Immature natural killer cell (primary cell): Measurements from ENCODE around the gene FHAD1. TPM values are rescaled to one million over a fixed set of nuclear protein-coding genes. Genes with fewer than 3 reads are reported as not detected.
"Not testable (repeated sequence)": the region's sequence is repeated elsewhere in the genome, so short reads cannot be mapped to it uniquely, and the experiment has no call there.

ENCODE experiments used
- DNase-seq, 3 donors: peaks; one replicate each; pipeline ENCODE4 v3.0.0; 2022; ENCODE audit warnings: mixed read lengths in 1 of 3
- H3K27ac Mint-ChIP-seq, 6 donors: one replicate each; pipeline ENCODE4 v1.8.0; 2020; ENCODE audit warnings: mixed read lengths in 6 of 6, mild to moderate bottlenecking in 5 of 6, inconsistent platforms in 4 of 6, moderate library complexity in 3 of 6
- H3K27me3 Mint-ChIP-seq, 3 donors: one replicate each; pipeline ENCODE4 v1.8.0; 2020 to 2021; ENCODE audit warnings: low read depth in 3 of 3, mild to moderate bottlenecking in 3 of 3, mixed read lengths in 3 of 3, moderate library complexity in 3 of 3, inconsistent platforms in 1 of 3
- H3K36me3 Mint-ChIP-seq, 3 donors: one replicate each; pipeline ENCODE4 v1.8.0; 2020; ENCODE audit warnings: mixed read lengths in 3 of 3, inconsistent platforms in 2 of 3, mild to moderate bottlenecking in 2 of 3
- H3K4me1 Mint-ChIP-seq, 2 donors: one replicate each; pipeline ENCODE4 v1.8.0; 2020; ENCODE audit warnings: inconsistent platforms in 2 of 2, mild to moderate bottlenecking in 2 of 2, mixed read lengths in 2 of 2, moderate library complexity in 1 of 2
- H3K4me3 Mint-ChIP-seq, 5 donors: one replicate each; pipeline ENCODE4 v1.8.0; 2020; ENCODE audit warnings: mild to moderate bottlenecking in 5 of 5, mixed read lengths in 5 of 5, inconsistent platforms in 3 of 5, moderate library complexity in 3 of 5
- H3K9me3 Mint-ChIP-seq, 6 donors: one replicate each; pipeline ENCODE4 v1.8.0; 2020; ENCODE audit warnings: mild to moderate bottlenecking in 6 of 6, mixed read lengths in 6 of 6, inconsistent platforms in 4 of 6, moderate library complexity in 3 of 6
- polyA plus RNA-seq, 3 donors: library from polyadenylated mRNA; unstranded; fragments of 300-500 nt; fragmentation: Illumina TruSeq; gene quantifications; one replicate each; pipeline ENCODE4 v1.2.3, GENCODE V29; 2021

FHAD1 gene
- polyA plus RNA-seq, 3 donors from 2014 or later: 0.28 TPM; not detected in 2

- Mint-ChIP-seq H3K4me1 (peaks cover 2 to 7% of the 10 kb centered on the region in 2 donors), H3K27me3 (peaks cover 2 to 4% (median 4%) of the 10 kb centered on the region in 3 donors), H3K4me3 (no peak overlapping the region), H3K36me3 (no peaks in the 10 kb centered on the region), H3K9me3 (no peaks in the 10 kb centered on the region), H3K27ac (peak overlapping the region in 1 of 6 donors; percentile 57)
- DNase-seq: peak; percentile 39 to 61 (median 55)
These were observed 57.9 kb downstream of the FHAD1 start for GRCh38 chr1:15304708-15305467.

GRCh38 chr1:15305468-15305770, 58.4 kb downstream of the FHAD1 start:
- H3K4me1 Mint-ChIP-seq: peaks cover 2 to 7% of the 10 kb centered on the region in 2 donors
- no peak for DNase-seq
- H3K4me3 Mint-ChIP-seq: no peak overlapping the region
- peaks cover 2 to 4% (median 4%) of the 10 kb centered on the region in 3 donors for H3K27me3 Mint-ChIP-seq
- H3K27ac Mint-ChIP-seq: no peak overlapping the region
- H3K9me3 Mint-ChIP-seq: no peaks in the 10 kb centered on the region
- no peaks in the 10 kb centered on the region for H3K36me3 Mint-ChIP-seq

- H3K27me3 Mint-ChIP-seq, H3K27ac Mint-ChIP-seq, H3K36me3 Mint-ChIP-seq, H3K4me3 Mint-ChIP-seq, H3K4me1 Mint-ChIP-seq, DNase-seq, H3K9me3 Mint-ChIP-seq: not testable (repeated sequence)
These were observed 59.3 kb downstream of the FHAD1 start for GRCh38 chr1:15306352-15306751.

- H3K27me3 Mint-ChIP-seq: peaks cover 2 to 4% (median 4%) of the 10 kb centered on the region in 3 donors
These were observed 61.1 kb downstream of the FHAD1 start for GRCh38 chr1:15308135-15308534.

GRCh38 chr1:15308621-15309027, 61.6 kb downstream of the FHAD1 start:
- Mint-ChIP-seq H3K4me3 (no peak overlapping the region), H3K27ac (no peak overlapping the region), H3K4me1 (peaks cover 4 to 7% of the 10 kb centered on the region in 2 donors), H3K27me3 (peaks cover 2 to 4% (median 4%) of the 10 kb centered on the region in 3 donors), H3K9me3 (no peaks in the 10 kb centered on the region), H3K36me3 (no peaks in the 10 kb centered on the region)
- DNase-seq: no peak

More at GRCh38 chr1:15308135-15308534, 61.1 kb downstream of the FHAD1 start:
- no peaks in the 10 kb centered on the region for H3K9me3 Mint-ChIP-seq
- no peak overlapping the region for H3K4me3 Mint-ChIP-seq
- H3K4me1 Mint-ChIP-seq: peaks cover 2 to 7% of the 10 kb centered on the region in 2 donors
- DNase-seq: no peak
- no peak overlapping the region for H3K27ac Mint-ChIP-seq
- no peaks in the 10 kb centered on the region for H3K36me3 Mint-ChIP-seq

- no peaks in the 10 kb centered on the region for H3K9me3 Mint-ChIP-seq
- DNase-seq: no peak
- H3K36me3 Mint-ChIP-seq: no peaks in the 10 kb centered on the region
- H3K4me1 Mint-ChIP-seq: peaks cover 10 to 11% of the 10 kb centered on the region in 2 donors
- peaks cover 2 to 4% (median 3%) of the 10 kb centered on the region in 3 donors for H3K27me3 Mint-ChIP-seq
- H3K27ac Mint-ChIP-seq: no peak overlapping the region
- no peak overlapping the region for H3K4me3 Mint-ChIP-seq
These were observed 62.7 kb downstream of the FHAD1 start for GRCh38 chr1:15309687-15310086.

- Mint-ChIP-seq H3K36me3 (no peaks in the 10 kb centered on the region), H3K27me3 (peaks cover 0 to 2% (median 2%) of the 10 kb centered on the region in 3 donors), H3K9me3 (no peaks in the 10 kb centered on the region), H3K27ac (peak overlapping the region in 1 of 6 donors; percentile 34), H3K4me3 (no peak overlapping the region), H3K4me1 (peaks cover 9 to 12% of the 10 kb centered on the region in 2 donors)
- DNase-seq: no peak
These were observed 63.5 kb downstream of the FHAD1 start for GRCh38 chr1:15310544-15310943.

GRCh38 chr1:15311122-15311822, 64.2 kb downstream of the FHAD1 start:
- H3K4me1 Mint-ChIP-seq: peaks cover 9 to 12% of the 10 kb centered on the region in 2 donors
- peaks cover 0 to 2% (median 0%) of the 10 kb centered on the region in 3 donors for H3K27me3 Mint-ChIP-seq

GRCh38 chr1:15311880-15312279, 64.9 kb downstream of the FHAD1 start:
- Mint-ChIP-seq H3K9me3 (no peaks in the 10 kb centered on the region), H3K27me3 (peaks cover 0 to 2% (median 0%) of the 10 kb centered on the region in 3 donors), H3K4me1 (peaks cover 9 to 12% of the 10 kb centered on the region in 2 donors), H3K36me3 (no peaks in the 10 kb centered on the region), H3K27ac (no peak overlapping the region), H3K4me3 (no peak overlapping the region)
- no peak for DNase-seq

More at GRCh38 chr1:15311122-15311822, 64.2 kb downstream of the FHAD1 start:
- no peaks in the 10 kb centered on the region for H3K36me3 Mint-ChIP-seq
- H3K9me3 Mint-ChIP-seq: no peaks in the 10 kb centered on the region
- no peak overlapping the region for H3K27ac Mint-ChIP-seq
- no peak overlapping the region for H3K4me3 Mint-ChIP-seq
- no peak for DNase-seq

- H3K27me3 Mint-ChIP-seq: peaks cover 0 to 2% (median 0%) of the 10 kb centered on the region in 3 donors
- no peaks in the 10 kb centered on the region for H3K9me3 Mint-ChIP-seq
- DNase-seq: no peak
- H3K36me3 Mint-ChIP-seq: no peaks in the 10 kb centered on the region
- no peak overlapping the region for H3K4me3 Mint-ChIP-seq
- H3K4me1 Mint-ChIP-seq: peaks cover 9 to 12% of the 10 kb centered on the region in 2 donors
- H3K27ac Mint-ChIP-seq: peak overlapping the region in 1 of 6 donors; percentile 70
These were observed 65.8 kb downstream of the FHAD1 start for GRCh38 chr1:15312626-15313411.

- Mint-ChIP-seq H3K9me3 (no peaks in the 10 kb centered on the region), H3K36me3 (no peaks in the 10 kb centered on the region), H3K27ac (no peak overlapping the region), H3K4me1 (peaks cover 9 to 12% of the 10 kb centered on the region in 2 donors), H3K27me3 (peaks cover 0 to 2% (median 0%) of the 10 kb centered on the region in 3 donors), H3K4me3 (peak overlapping the region in 1 of 5 donors; percentile 10)
- DNase-seq: peak in 1 of 3 donors; percentile 14
These were observed 67.6 kb downstream of the FHAD1 start for GRCh38 chr1:15314328-15315281.

GRCh38 chr1:15315815-15316214, 68.8 kb downstream of the FHAD1 start:
- Mint-ChIP-seq H3K9me3 (peaks cover 0 to 7% (median 6%) of the 10 kb centered on the region in 6 donors), H3K27me3 (peaks cover 0 to 6% (median 2%) of the 10 kb centered on the region in 3 donors), H3K4me3 (no peak overlapping the region), H3K4me1 (peaks cover 9 to 12% of the 10 kb centered on the region in 2 donors), H3K36me3 (peaks cover 4 to 7% (median 5%) of the 10 kb centered on the region in 3 donors), H3K27ac (peak overlapping the region in 1 of 6 donors; percentile 4)
- no peak for DNase-seq

- Mint-ChIP-seq H3K4me3 (no peak overlapping the region), H3K36me3 (peaks cover 4 to 7% (median 5%) of the 10 kb centered on the region in 3 donors), H3K9me3 (peaks cover 0 to 7% (median 6%) of the 10 kb centered on the region in 6 donors), H3K27ac (no peak overlapping the region), H3K27me3 (peaks cover 0 to 6% (median 2%) of the 10 kb centered on the region in 3 donors), H3K4me1 (peaks cover 9 to 12% of the 10 kb centered on the region in 2 donors)
- DNase-seq: no peak
These were observed 69.5 kb downstream of the FHAD1 start for GRCh38 chr1:15316510-15316909.
